Measurements from ENCODE around the gene NTRK2.

DNA sequence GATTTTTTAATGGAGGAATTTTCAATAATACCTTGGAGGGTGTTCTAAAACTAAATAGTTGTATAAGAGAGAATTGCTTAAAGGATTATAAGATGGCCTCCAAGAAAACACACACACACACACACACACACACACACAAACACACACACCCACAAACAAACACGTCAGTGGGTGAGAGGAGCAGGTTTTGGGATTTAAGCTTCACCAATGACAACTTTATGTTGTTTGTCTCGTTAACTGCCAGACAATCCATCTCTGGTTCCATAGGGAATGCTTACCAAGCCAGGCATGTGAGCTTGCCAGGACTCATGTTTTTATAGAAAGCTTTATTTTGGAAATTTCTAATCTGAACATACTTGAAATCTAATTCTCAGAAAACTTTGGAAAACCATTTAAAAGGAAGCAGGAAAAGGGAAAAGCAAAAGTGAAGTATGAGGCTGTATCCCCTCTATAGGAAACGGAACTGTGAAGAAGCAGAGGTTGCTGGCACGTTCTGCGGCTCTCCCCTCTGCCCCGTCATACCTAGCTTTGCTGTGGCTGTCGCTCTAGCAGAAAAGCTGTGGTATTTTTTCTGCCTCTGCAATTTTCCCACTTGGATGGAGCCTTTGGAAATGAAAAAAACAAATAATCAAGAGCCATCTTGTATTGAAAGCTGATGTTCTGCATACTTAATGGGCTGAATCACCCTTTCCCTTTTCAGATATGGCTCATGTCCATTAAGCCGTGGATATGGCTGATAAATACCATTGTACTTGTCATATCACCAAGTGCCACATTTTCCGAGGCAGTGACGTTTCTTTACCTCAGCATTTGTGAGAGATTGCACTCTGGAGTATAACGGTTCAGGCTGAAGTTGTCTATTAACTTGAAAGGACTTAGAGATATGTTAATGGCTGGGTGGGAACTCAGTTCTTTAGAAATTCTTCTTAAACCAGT lies 112.7 kb downstream of the NTRK2 start:
- TF ChIP-seq, protein P1, sequence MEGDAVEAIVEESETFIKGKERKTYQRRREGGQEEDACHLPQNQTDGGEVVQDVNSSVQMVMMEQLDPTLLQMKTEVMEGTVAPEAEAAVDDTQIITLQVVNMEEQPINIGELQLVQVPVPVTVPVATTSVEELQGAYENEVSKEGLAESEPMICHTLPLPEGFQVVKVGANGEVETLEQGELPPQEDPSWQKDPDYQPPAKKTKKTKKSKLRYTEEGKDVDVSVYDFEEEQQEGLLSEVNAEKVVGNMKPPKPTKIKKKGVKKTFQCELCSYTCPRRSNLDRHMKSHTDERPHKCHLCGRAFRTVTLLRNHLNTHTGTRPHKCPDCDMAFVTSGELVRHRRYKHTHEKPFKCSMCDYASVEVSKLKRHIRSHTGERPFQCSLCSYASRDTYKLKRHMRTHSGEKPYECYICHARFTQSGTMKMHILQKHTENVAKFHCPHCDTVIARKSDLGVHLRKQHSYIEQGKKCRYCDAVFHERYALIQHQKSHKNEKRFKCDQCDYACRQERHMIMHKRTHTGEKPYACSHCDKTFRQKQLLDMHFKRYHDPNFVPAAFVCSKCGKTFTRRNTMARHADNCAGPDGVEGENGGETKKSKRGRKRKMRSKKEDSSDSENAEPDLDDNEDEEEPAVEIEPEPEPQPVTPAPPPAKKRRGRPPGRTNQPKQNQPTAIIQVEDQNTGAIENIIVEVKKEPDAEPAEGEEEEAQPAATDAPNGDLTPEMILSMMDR (IDR thresholded peaks at IDR 0.05; ENCODE audit: low read depth, low read length, poor library complexity, severe bottlenecking), result no peak
- no peak for TF ChIP-seq EZH2phosphoT487 (IDR thresholded peaks at IDR 0.05; ENCODE audit: borderline replicate concordance, low read length)
